Measurements from ENCODE around the gene DACH1. TPM values are rescaled to one million over a fixed set of nuclear protein-coding genes. Genes with fewer than 3 reads are reported as not detected.

The DACH1 gene
- total RNA-seq, 1 experiment from 2014 or later = 0.11 TPM

GRCh38 chr13:71864986-71865873 lies 1.8 kb downstream of the DACH1 start:
- H3K27me3 ChIP-seq (replicated peaks; ENCODE audit: insufficient read depth, low read depth, low read length, poor library complexity) = peaks cover 96% of the 10 kb centered on the region
- peak; percentile 23 for DNase-seq (ENCODE audit: low spot score)
- H3K4me3 ChIP-seq (ENCODE audit: low read depth, low read length, poor library complexity, severe bottlenecking) = peak overlapping the region; percentile 49
- no peaks in the 10 kb centered on the region for H3K36me3 ChIP-seq (ENCODE audit: insufficient read depth, low read length, poor library complexity, severe bottlenecking)
- peaks cover 10% of the 10 kb centered on the region for H3K4me1 ChIP-seq (ENCODE audit: insufficient read depth, low read length, poor library complexity, severe bottlenecking)
- intact Hi-C loops (cut with micrococcal nuclease; ENCODE audit: unreplicated experiment) = loop anchor here (10.0 kb wide), 1 partner anchor 240 kb away; no protein-coding TSS in a partner anchor
- H3K27ac ChIP-seq (ENCODE audit: low read depth, low read length, poor library complexity, severe bottlenecking) = no peak overlapping the region
- no peaks in the 10 kb centered on the region for H3K9me3 ChIP-seq (ENCODE audit: low read depth, low read length, poor library complexity, severe bottlenecking)
- ChIA-PET POLR2A (ENCODE audit: low non-redundant PET) (no interaction called here), CTCF (no interaction called here)
- no peak for TF ChIP-seq CTCF (conservative IDR thresholded peaks at IDR 0.05; ENCODE audit: low read depth, low read length)
- TF ChIP-seq EZH2 (IDR thresholded peaks at IDR 0.05; ENCODE audit: borderline replicate concordance, low read depth, low read length, poor library complexity, severe bottlenecking) = no peak
- BruUV-seq (replicated peaks) = no TSS peak

- ChIA-PET POLR2A (ENCODE audit: low non-redundant PET) (no interaction called here), CTCF (no interaction called here)
- DNase-seq (ENCODE audit: low spot score) = peak; percentile 17
- BruUV-seq (replicated peaks) = no TSS peak
- TF ChIP-seq CTCF (conservative IDR thresholded peaks at IDR 0.05; ENCODE audit: low read depth, low read length) (no peak), EZH2 (IDR thresholded peaks at IDR 0.05; ENCODE audit: borderline replicate concordance, low read depth, low read length, poor library complexity, severe bottlenecking) (peak; percentile 54)
- peaks cover 94% of the 10 kb centered on the region for H3K27me3 ChIP-seq (replicated peaks; ENCODE audit: insufficient read depth, low read depth, low read length, poor library complexity)
- H3K36me3 ChIP-seq (ENCODE audit: insufficient read depth, low read length, poor library complexity, severe bottlenecking) = no peaks in the 10 kb centered on the region
- no peaks in the 10 kb centered on the region for H3K9me3 ChIP-seq (ENCODE audit: low read depth, low read length, poor library complexity, severe bottlenecking)
- peak overlapping the region; percentile 49 for H3K4me3 ChIP-seq (ENCODE audit: low read depth, low read length, poor library complexity, severe bottlenecking)
- peaks cover 10% of the 10 kb centered on the region for H3K4me1 ChIP-seq (ENCODE audit: insufficient read depth, low read length, poor library complexity, severe bottlenecking)
- no peak overlapping the region for H3K27ac ChIP-seq (ENCODE audit: low read depth, low read length, poor library complexity, severe bottlenecking)
- intact Hi-C loops (cut with micrococcal nuclease; ENCODE audit: unreplicated experiment) = loop anchor here (10.0 kb wide), 1 partner anchor 240 kb away; no protein-coding TSS in a partner anchor
These were observed 2.7 kb downstream of the DACH1 start for GRCh38 chr13:71864094-71864985.

- Histone ChIP-seq H3K36me3 (ENCODE audit: insufficient read depth, low read length, poor library complexity, severe bottlenecking) (no peaks in the 10 kb centered on the region), H3K27ac (ENCODE audit: low read depth, low read length, poor library complexity, severe bottlenecking) (no peak overlapping the region), H3K4me3 (ENCODE audit: low read depth, low read length, poor library complexity, severe bottlenecking) (no peak overlapping the region), H3K9me3 (ENCODE audit: low read depth, low read length, poor library complexity, severe bottlenecking) (no peaks in the 10 kb centered on the region), H3K27me3 (replicated peaks; ENCODE audit: insufficient read depth, low read depth, low read length, poor library complexity) (peaks cover 94% of the 10 kb centered on the region), H3K4me1 (ENCODE audit: insufficient read depth, low read length, poor library complexity, severe bottlenecking) (peaks cover 10% of the 10 kb centered on the region)
- intact Hi-C loops (cut with micrococcal nuclease; ENCODE audit: unreplicated experiment) = loop anchor here (10.0 kb wide), 1 partner anchor 239 kb away; no protein-coding TSS in a partner anchor
- ChIA-PET CTCF (no interaction called here), POLR2A (ENCODE audit: low non-redundant PET) (no interaction called here)
- no TSS peak for BruUV-seq (replicated peaks)
- DNase-seq (ENCODE audit: low spot score) = no peak
- TF ChIP-seq CTCF (conservative IDR thresholded peaks at IDR 0.05; ENCODE audit: low read depth, low read length) (no peak), EZH2 (IDR thresholded peaks at IDR 0.05; ENCODE audit: borderline replicate concordance, low read depth, low read length, poor library complexity, severe bottlenecking) (no peak)
These were observed 3.6 kb downstream of the DACH1 start for GRCh38 chr13:71863254-71863865.
